ENCODE measurements around the gene TBL1XR1.
"Not testable (repeated sequence)": the region's sequence is repeated elsewhere in the genome, so short reads cannot be mapped to it uniquely, and the experiment has no call there.

Gene TBL1XR1

DNA sequence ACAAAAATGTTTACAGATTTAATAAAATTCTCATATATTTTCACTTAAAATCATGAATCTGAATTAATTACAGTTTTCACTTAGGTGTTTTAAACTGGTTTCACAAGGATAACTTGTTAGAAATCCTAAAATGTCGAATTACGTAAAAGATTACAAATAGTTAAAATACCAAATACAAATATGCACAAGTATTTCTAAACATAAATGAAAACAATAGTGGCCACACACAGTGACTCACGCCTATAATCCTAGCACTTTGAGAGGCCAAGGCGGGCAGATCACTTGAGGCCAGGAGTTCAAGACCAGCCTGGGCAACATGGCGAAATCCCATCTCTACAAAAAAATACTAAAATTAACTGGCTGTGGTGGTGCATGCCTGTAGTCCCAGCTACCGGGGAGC, 10.9 kb upstream of the TBL1XR1 start:
- no peak for DNase-seq

DNA sequence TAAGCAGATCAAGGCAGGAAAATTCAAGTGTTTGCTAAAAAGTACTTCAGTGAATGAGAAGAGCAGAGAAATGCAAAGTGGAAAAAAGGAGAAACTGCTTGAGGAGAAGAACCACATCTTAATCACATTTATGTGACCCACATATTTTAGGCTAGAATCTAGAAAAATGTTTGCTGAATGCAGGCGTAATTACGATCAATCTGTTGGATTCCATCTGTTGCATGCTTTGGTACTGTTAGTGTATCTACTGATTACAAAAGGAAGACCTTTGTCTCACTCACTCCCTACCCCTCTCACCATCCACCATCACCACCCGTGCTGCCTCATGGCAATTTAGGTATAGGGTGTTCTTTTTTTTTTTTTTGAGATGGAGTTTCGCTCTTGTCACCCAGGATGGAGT, 9.7 kb upstream of the TBL1XR1 start:
- DNase-seq = no peak

DNA sequence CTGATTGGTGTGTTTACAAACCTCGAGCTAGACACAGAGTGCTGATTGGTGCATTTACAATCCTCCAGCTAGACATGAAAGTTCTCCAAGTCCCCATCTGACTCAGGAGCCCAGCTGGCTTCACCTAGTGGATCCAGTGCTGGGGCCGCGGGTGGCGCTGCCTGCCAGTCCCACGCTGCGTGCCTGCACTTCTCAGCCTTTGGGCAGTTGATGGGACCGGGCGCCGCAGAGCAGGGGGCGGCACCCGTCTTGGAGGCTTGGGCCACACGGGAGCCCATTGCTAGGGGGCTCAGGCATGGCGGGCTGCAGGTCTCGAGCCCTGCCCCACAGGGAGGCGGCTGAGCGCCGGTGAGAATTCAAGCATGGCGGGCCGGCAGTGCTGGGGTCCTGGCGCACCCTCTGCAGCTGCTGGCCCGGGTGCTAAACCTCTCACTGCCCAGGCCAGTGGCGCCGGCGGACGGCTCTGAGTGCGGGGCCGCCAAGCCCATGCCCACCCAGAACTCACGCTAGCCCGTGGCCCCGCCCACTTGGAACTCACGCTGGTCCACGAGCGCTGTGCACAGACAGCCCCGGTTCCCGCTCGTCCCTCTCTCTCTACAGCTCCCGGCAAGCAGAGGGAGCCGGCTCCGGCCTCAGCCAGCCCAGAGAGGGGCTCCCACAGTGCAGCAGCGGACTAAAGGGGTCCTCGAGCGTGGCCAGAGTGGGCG, 6.6 kb upstream of the TBL1XR1 start:
- no peak for DNase-seq

DNA sequence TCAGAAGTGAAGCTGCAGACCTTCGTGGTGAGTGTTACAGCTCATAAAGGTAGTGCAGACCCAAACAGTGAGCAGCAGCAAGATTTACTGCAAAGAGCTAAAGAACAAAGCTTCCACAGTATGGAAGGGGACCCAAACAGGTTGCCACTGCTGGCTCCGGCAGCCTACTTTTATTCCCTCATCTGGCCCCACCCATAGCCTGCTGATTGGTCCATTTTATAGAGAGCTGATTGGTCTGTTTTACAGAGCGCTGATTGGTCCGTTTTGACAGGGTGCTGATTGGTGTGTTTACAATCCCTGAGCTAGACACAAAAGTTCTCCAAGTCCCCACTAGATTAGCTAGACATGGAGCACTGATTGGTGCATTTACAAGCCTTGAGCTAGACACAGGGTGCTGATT, 5.7 kb upstream of the TBL1XR1 start:
- not testable (repeated sequence) for DNase-seq

DNA sequence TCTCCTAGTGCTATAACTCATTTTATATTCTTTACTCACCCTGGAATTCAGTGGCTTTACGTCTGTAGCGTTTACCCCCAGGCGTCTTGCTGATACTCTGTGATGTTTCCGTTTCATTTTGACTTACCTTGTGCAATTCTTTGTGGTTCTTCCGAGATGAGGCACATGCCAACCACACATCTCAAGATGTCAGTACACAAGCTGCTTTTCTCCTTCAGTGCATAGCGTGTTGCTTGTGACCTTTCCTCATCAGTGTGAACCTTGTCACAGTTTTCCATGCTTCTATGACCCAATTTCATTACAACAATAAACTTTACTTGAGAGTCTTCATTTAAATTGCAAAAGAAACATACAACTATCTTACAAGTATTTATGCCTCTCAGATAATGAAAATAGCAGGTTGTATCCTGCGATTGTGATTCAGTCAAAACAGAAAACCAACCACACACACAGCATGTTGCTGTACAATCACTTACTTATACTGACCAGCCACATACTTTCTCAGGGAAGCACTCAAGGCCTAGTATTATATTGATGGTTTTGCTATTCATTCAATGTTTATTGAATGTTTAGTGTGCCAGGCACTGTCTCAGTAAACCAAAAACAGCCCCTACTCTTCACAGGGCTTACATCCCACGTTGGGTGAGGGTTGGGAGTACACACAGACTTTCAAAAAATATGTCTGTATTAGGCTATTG, 4.6 kb upstream of the TBL1XR1 start:
- peak; percentile 84 for DNase-seq

DNA sequence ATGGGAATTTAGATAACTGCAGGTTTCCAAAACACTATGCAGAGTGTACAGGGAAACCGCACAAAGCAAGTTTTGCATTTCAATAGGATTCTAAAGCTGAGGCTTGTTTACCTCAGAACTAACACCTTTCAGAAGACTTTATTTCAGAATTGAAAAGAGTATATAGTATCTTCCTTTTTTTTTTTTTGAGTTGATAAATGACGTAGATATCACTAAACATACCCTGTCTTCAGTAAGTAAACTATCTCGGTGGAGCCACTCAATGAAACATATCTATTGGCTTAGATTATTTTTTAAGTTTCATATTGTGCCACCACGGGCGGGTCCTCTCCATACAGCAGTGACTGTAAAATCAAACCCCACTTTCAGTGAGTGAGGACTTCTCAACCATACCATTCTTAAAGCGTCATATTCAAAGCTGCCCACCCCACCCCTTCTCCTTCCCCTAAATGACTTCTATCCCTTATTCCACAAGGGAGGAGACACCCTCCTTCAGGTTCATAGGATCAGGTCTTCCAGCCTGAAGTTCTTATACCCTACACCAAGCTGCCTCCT, 2.0 kb upstream of the TBL1XR1 start:
- peak; percentile 34 for DNase-seq

DNA sequence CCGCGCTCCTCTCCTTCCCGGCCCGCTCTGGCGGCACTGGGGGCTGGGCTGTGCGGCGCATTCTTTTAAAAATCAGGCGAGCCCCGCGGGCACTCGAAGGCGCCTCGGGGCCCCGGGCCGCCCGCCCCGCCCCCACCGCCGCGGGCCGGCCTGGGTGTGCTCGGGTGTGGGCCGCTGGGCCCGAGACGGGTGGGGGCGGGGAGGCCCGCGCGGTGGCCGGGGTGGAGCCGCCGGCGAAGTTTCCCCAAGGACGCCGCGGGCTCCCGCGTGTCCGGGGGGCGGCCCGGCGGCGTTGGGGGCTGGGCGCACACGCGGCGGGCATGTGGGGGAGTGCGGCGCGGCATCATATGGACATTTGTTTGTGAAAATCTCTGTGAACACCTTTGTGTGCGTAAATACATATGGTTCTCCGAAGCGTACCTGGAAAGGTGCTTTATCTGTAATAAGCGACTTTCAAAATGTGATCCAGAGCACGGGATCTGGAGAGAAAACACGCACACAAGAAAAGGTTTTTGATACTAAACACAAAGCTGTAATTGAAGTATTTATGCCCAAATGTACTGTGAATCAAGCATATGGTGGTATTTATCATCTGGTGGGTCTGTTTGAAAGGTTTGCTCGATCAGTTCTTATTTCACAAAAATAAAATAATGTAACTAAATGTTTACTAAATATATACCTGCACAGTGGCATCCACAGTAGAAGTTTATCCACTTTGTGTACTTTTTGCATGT, 612 bp upstream of the TBL1XR1 start:
- DNase-seq = no peak

DNA sequence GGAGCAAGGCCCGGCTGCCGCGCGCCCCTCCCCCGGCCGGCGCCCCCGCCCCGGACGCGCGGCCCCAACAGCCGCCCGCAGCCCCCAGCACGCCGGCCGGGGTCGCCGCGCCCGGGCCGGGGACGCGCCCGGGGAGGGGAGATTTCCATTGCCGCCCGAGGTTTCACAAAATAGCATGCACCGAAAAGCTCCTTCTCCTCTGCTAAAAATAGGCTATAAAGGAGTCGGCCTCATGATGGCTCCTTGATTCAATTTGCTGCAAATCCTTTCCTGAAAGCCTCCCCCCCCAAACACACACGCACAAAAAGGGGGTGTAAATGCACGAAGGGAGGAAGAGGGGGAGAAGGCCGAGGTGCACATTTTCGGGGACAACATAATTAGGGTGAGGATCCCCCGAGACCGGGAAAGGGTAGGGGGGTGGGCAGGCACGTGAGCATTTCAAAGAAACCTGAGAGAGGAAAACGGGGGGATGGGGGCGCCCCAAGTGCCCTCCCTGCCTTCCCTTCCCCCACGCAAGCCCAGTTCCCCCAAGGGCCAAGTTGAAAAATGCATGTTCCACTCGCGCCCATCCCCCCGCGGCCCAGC, 734 bp downstream of the TBL1XR1 start:
- DNase-seq = peak; percentile 54

DNA sequence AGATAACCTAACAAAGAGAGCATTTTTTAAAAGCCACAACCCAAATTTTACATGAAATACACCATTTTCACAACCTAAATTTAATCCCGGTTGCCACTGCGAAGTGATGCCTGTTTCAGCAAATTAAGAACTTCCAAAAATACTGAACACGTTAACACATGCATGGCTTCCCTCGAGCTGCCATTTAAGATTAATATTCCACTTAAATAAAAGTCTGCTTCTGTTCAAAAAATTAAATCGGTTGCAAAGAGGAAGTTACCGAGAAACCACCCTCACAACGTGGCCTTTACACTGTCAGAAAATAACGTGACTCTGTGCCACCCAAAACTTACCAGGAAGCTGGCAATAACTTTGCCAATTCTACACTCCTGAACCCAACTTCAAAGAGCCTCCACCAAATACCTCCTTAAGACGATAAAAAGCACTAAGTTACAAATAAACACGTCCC, 1.2 kb downstream of the TBL1XR1 start:
- DNase-seq = peak; percentile 75

DNA sequence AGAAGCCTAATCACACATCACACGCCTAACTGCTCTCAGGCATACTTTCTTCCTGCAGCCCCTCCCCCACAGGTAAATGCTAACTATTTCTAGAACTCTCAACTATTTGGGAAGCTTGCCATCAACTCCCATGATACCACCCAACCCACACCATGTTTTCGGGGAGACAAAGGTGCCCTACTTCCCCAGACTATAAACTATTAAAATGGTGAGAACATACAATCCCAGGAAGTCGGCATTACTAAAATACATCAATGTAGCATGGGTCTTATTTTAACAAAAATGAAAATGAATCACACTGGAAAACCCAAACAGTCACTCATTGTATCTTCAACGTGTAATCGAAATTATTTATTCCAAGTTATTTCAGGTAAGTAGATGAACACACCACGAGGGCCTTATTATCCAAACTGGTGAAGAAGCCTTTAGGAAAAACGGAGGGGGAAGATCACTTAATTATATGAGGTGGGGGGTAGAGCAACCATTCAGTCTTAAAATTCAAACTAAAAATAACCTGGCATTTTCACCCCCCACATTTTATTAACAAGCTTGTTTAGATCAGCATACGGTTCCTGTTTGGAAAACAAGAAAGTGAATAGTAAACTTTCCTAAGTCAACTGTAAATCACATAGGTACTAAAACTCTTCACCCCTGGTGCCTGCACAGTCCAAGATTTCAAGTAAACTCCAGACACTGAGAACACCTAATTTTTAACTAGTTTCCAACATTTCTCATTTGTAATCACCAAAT, 1.9 kb downstream of the TBL1XR1 start:
- DNase-seq = peak; percentile 37

DNA sequence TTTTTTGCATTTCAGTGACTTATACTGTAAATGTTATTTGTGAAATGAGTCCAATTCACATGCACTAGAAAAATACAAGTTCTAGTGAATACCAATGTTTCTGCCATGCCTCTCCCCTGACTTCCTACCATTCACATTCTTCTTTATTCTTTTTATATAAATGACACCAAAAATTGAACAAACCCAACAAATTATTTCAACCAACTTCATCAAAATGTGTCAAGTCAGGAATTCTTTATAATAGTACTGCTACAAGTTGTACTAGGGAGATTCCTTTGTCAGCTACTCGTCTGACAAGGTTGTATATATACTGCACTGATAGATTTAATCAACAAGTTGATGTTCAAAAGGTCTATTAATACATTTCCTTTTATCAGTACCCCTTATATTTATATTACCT, 3.0 kb downstream of the TBL1XR1 start:
- no peak for DNase-seq

DNA sequence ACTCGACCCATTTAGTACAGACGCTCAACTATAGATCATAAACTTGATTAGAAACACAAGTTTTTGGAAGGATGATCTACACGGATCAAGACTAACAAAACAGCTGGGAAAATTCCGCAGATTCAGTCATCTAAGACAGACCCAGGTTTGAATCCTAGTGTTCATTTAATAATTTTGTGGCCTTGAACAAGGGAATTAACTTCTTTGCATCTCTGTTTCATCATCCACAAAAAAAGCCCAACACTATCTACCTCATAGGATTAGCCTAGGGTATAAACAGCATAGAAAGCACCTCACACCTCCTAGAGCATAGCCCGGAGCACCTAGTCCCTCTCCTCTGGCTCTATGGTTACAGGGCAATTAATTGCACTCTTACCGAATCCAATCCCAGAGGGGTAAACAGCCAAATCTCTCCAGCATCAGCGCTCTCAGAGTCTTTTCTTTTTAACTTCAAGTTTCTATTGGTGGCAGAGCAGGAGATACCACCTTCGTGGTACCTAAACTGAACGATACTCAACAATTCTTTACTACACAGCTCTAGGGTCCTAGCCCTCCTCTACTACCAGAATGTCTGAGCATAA, 3.5 kb downstream of the TBL1XR1 start:
- DNase-seq = no peak

DNA sequence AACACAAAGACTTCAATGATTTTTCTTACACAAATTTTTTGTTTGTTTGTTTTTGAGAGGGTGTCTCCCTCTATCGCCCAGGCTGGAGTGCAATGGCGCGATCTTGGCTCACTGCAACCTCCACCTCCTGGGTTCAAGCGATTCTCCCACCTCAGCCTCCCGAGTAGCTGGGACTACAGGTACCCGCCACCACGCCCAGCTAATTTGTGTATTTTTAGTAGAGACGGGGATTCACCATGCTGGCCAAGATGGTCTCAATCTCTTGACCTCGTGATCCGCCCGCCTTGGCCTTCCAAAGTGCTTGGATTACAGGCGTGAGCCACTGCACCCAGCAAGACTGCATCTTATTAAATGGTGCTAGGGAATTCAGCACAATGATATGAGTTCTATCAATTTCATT, 4.0 kb downstream of the TBL1XR1 start:
- not testable (repeated sequence) for DNase-seq

DNA sequence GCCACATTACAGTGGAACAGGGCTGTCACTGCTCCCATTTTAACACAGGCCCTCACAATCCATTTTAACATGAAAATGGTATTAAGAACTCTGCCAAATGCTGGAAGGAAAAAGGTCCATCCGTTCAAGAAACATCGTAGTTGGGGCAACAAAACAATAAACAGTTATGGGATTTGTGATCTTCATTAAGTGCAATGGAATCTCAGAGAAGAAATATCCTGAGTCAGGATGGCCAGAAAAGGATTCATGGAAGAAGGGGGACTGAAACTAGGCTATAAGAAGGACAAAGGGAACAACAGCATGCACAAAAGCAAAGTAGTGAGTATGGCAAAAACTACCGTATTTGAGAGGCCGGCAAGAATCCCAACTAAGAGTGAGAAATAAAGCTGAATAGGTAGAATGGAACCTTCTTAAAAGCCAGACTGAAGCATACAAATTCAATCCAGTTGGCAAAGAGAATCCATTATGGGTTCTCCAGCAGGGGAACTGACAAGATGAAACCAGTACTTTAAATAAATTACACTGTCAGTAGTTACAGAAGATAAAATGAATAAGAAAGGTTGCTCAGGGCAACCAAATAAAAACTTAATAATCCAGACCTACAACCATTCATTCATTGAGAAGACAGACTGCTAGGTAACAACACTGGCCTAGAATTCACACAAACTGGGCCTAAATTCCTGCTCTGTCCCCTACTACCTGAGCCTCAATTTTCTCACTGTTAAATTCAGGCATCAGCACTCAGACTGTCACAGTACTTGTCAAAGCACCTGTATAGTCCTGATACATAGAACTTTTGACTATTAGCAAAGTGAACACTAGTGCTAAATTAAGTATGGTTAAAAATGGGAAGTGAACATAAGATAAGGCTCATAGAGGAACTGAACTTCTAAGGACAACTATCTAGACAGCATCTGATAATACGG, 6.3 kb downstream of the TBL1XR1 start:
- DNase-seq = no peak

DNA sequence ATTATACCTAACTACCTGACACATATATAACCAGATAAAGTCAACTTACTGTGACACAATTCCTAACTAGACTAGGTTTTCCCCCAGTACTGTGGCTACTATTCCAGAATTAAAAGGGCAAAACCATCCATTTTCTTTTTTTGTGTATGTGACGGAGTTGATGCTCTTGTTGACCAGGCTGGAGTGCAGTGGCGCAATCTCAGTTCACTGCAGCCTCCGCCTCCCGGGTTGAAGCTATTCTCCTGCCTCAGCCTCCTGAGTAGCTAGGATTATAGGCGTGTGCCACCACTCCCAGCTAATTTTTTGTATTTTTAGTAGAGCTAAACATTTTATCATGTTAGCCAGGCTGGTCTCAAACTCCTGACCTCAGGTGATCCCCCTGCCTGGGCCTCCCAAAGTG, 7.1 kb downstream of the TBL1XR1 start:
- not testable (repeated sequence) for DNase-seq

DNA sequence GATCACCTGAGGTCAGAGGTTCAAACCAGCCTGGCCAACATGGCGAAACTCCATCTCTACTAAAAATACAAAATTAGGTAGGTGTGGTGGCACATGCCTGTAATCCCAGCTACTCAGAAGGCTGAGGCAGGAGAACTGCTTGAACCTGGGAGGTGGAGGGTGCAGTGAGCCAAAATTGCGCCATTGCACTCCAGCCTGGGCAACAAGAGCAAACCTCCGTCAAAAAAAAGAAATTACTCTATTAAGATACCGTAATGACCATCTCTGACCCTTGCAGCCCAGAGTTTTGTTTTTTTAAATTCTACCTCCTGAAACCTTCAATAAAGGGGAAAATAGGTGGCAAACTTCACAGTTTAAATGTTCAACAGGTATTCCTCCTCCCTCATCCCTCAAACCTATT, 9.0 kb downstream of the TBL1XR1 start:
- not testable (repeated sequence) for DNase-seq

DNA sequence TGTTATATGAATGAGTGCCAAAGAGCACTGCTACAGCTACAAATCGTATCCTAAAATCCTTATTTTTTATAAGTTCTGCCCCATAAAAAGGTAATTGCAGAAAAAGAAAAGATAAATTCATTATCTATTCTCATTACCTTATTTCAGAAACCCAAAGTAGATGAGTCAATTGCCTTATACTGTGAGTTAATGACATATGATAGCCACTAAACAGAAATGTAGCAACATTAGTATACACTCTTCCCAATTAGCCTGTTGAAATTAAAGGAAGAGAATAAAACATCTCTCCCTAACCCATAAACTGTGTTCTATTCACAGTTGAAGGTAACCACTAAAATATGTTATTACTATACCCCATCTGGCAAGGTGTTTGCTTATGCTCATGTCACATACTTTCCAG, 11.0 kb downstream of the TBL1XR1 start:
- DNase-seq = no peak

DNA sequence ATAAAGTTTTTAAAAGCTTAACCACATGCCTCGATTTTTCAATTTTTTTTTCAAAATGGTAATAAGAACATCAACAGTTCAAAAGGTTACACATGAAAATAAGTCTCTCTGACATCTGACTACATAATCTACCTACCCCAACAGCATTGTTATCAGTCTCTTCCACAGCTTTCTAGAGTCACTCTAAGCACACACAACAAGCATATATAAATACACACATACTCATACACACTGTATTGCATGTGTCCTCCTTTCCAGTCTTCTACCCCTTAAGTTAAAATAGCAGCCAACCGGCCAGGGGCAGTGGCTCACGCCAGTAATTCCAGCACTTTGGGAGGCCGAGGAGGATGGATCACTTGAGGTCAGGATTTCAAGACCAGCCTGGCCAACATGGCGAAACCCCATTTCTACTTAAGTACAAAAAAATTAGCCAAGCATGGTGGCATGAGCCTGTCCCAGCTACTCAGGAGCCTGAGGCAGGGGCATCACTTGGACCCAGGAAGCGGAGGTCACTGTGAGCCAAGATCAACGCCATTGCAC, 12.2 kb downstream of the TBL1XR1 start:
- DNase-seq = no peak

DNA sequence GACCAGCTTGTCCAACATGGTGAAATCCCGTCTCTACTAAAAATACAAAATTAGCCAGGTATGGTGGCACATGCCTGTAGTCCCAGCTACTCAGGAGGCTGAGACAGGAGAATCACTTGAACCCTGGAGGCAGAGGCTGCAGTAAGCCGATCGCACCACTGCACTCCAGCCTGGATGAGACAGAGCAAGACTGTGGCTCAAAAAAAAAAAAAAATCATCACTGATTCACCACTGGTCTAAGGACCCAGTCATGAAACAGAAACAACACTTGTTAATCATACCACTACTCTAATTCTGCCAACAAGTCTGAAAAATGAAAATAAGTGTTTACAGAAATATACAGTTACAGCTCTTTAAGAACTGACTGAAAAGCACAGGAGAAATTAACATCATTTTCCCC, 12.7 kb downstream of the TBL1XR1 start:
- not testable (repeated sequence) for DNase-seq

DNA sequence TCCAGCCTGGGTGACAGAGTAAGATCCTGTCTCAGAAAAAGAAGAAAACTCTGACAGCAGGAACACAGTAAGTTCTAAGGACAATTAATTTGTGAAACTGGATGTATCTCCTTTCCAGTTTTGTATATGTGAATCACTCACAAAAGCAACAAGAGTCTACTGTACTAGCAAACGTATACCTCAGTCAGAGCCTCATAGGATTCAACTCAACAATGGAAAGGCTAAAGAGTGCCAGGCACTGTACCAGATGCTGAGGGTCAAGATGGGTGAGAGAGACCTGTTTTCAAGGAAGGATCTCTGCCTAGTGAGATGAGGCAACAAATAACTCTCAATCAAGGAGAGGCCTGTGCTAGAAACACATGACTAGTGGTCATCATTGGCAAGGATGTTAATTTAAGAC, 14.9 kb downstream of the TBL1XR1 start:
- DNase-seq = no peak

DNA sequence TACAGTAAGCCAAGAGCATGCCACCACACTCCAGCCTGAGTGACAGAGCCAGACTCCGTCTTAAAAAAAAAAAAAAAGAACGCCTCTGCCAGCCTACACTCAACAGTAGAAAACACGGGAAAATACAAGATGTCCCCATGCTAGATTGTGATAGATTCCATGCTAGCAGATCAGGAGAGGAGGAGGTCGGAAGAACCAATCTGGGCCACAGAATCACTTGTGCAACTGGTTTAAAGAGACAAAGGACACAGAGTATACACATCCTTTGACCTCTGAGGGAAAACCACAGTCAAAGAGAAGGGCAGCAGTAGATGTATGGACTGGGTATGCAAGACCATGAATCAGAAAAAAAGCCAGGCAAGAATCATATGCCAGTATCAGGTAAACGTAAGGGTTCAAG, 15.9 kb downstream of the TBL1XR1 start:
- DNase-seq = no peak
